ENCODE data around the gene APLP1. TPM values are rescaled to one million over a fixed set of nuclear protein-coding genes. Genes with fewer than 3 reads are reported as not detected.
A peak's percentile ranks its signal among the peaks of the same experiment; 100 is the strongest.
"Not testable (repeated sequence)": the region's sequence is repeated elsewhere in the genome, so short reads cannot be mapped to it uniquely, and the experiment has no call there.

The APLP1 gene
- total RNA-seq, 1 donor from 2014 or later = 179 TPM

DNA sequence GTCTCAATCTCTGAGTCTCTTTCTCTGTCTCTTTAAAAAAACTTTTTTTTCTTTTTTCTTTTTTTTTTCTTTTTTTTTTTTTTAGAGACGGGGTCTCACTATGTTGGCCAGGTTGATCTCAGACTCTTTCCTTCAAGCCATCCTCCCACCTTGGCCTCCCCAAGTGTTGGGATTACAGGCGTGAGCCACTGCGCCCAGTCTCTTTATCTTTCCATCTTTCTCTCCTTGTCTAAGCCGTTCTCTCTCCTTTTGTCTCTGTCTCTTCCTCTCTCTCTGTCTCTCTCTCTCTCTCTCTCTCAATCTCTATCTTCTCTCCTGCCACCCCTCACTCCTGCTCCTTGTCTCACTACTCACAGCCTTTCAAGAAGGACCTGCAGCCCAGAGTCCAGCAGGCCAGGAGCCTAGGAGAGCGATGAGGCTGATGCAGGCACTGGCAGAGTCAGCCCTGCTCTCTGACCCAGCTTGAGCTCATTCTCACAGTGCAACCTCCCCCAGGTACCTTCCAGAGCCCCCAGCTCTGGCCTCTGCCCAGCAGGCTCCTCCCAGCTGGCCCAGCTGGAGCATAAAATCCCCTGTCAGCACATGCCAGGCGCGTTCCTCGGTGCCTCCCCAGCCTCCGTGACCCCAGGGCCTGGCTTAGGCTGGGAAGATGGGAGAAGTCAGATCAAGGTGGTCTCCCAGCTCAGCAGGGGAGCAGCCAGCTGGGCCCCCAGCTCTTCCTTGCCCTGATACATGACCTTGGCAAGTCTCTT, 16.2 kb upstream of the APLP1 start, which contains the start of gene NPHS1:
Gene NPHS1, minus strand, starts transcription at position 476 of the 752 bp plus-strand sequence. CDS start 667 bp downstream, outside the sequence.
- DNase-seq = no peak

DNA sequence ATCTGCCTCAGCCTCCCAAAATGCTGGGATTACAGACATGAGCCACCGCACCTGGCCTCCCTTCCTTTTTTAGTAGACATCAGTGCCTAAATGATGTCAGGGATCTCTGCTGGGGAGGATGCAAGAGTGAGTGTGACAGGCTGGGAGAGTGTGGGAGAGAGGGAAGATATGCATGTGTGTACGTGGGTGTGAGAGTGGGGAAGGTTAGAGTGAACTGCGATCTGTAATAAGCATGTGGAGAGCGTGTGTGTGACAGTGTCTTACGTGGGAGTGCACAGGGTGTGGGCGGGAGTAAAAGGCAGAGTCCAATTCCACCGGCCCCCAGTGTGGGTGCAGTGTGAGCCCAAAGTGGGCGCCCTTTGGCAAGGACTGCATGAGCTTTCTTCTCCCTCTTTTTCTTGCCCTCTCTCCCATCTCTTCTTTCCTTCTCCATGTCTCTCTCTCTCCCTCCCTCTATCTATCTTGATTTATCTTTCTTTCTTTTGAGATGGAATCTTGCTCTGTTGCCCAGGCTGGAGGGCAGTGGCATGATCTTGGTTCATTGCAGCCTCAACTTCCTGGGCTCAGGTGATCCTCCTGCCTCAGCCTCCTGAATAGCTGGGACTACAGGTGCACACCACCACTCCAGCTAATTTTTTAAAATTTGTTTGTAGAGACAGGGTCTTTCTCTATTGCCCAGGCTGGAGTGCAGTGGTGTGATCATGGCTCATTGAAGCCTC, 15.2 kb upstream of the APLP1 start:
- DNase-seq = no peak

DNA sequence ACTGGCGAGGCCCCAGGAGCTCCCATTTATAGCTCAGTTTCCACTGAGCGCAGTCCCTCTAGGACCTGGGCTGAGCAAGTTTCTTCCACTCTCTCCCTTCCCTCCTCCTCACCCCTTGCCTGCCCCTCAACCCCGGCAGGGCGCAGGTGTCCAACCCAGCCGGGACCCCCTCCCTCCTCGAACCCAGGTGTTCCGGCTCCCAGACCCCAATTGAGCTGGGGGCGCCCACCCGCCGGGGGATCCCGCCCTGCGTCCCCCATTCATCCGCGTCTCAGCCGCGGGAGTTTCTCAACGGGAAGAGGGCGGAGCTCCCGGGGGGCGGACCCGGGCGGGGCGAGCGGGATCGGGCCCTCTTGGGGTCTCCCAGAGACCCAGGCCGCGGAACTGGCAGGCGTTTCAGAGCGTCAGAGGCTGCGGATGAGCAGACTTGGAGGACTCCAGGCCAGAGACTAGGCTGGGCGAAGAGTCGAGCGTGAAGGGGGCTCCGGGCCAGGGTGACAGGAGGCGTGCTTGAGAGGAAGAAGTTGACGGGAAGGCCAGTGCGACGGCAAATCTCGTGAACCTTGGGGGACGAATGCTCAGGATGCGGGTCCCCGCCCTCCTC, 11.7 kb upstream of the APLP1 start, which contains the start of gene KIRREL2:
Gene KIRREL2, plus strand, starts transcription at position 366 of the 604 bp plus-strand sequence. Its CDS starts 209 bp downstream, at position 575.
- DNase-seq = no peak

DNA sequence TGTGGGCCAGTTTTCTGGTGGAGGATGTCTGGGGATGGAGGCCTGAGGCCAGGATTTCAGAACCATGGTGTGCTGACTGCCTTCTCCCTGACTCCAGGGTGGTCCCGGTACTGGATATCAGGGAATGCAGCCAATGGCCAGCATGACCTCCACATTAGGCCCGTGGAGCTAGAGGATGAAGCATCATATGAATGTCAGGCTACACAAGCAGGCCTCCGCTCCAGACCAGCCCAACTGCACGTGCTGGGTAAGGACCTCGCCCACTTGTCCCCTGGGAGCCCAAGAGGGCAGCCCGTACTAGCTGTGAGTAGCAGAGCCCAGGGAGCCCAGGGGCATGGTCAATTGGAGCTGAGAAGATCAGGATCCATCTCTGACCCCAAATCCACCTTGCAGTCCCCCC, 10.1 kb upstream of the APLP1 start:
- DNase-seq = no peak

DNA sequence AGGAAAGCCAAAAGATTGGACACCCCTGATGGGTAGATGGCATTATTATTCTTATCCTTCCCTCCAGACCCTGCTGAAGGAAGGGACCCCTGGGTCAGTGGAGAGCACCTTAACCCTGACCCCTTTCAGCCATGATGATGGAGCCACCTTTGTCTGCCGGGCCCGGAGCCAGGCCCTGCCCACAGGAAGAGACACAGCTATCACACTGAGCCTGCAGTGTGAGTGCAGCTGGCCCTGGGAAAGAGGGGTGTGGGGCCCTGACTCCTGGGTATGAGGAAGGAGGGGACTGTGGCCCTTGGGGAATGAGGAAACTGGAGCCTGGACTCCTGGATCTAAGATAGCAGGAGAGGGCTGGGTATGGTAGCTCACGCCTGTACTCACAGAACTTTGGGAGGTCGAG, 9.0 kb upstream of the APLP1 start:
- no peak for DNase-seq

DNA sequence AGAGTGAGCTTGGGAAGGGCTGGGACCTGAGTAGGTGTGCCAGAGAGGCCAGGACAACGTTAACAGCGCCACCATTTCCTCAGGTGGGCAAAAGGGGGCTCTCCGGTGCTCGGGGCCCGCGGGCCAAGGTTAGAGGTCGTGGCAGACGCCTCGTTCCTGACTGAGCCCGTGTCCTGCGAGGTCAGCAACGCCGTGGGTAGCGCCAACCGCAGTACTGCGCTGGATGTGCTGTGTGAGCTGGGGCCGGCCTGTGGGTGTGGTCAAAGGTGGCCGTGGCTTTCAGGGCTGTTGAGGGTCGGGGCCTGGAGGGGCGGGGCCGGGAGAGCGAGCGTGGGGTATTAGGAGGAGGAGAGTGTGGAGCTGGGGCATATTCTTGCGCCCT, 7.9 kb upstream of the APLP1 start:
- DNase-seq = no peak

DNA sequence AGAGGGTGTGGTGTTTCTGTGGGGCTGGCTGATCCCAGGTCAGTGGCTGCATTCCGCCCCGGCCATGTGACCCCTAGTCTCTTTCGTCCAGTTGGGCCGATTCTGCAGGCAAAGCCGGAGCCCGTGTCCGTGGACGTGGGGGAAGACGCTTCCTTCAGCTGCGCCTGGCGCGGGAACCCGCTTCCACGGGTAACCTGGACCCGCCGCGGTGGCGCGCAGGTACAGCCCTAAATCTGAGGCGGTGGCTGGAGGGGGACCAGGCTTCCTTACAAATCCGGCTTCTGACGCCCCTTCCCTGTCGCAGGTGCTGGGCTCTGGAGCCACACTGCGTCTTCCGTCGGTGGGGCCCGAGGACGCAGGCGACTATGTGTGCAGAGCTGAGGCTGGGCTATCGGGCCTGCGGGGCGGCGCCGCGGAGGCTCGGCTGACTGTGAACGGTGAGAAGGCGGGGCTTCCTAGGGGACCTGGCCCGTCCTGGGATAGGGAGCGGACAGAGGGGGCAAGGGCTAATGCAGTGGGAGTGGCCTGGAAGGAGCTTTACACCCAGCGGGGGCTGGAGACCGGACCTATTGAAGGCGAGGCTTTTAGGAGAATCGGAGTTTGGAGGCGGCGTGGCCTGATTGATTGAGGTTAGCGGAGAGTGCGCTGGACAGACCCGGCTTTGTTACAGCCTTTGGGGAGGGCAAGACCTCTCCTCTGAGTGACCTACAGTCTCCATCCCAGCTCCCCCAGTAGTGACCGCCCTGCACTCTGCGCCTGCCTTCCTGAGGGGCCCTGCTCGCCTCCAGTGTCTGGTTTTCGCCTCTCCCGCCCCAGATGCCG, 7.3 kb upstream of the APLP1 start:
- no peak for DNase-seq

DNA sequence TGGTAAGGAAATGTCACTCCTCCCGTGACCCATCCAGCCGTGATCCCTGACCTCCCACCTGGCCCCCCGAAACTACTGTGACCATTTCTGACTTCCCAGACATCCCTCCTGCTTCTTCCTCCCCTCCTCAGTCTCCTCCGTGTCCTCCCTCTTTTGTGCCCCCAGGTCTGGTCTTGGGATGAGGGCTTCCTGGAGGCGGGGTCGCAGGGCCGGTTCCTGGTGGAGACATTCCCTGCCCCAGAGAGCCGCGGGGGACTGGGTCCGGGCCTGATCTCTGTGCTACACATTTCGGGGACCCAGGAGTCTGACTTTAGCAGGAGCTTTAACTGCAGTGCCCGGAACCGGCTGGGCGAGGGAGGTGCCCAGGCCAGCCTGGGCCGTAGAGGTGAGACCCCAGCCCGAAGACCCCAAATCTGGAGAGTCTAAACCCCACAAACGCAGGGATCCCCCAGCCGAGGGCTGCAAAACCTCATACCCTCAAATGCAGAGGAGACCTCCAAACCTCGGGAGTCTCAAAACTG, 6.7 kb upstream of the APLP1 start:
- DNase-seq = no peak

DNA sequence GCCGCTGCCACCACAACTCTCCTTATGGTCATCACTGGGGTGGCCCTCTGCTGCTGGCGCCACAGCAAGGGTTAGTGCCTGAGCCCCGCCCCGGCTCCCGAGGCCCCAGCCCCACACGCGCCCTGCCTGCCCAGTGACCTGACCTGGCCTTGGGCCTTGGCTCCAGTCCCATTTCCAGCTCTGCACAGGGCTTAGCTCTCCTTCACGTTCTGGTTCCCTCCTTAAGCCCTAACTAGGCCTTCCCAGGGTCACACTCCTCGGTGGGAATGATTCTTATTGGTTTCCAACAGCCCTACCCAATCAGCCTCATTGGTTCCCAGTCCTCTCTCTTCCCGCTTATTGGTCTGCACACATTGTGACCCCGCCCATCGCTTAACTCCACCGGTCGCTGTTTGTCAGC, 5.8 kb upstream of the APLP1 start:
- DNase-seq = no peak

DNA sequence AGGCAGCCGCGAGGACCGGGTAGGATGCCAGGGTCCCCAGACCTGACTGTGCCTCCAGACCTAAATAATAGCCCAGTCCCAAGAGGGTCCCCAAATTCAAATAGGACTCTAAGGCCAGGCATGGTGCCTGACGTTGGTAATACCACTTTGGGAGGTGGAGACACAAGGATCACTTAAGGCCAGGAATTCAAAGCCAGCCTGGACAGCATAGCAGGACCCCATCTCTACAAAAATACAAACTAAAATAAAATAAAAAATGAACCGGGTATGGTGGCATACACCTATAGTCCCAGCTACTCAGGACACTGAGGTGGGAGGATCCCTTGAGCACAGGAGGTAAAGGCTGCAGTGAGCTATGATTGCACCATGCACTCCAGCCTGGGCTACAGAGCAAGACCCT, 5.4 kb upstream of the APLP1 start:
- DNase-seq = no peak

DNA sequence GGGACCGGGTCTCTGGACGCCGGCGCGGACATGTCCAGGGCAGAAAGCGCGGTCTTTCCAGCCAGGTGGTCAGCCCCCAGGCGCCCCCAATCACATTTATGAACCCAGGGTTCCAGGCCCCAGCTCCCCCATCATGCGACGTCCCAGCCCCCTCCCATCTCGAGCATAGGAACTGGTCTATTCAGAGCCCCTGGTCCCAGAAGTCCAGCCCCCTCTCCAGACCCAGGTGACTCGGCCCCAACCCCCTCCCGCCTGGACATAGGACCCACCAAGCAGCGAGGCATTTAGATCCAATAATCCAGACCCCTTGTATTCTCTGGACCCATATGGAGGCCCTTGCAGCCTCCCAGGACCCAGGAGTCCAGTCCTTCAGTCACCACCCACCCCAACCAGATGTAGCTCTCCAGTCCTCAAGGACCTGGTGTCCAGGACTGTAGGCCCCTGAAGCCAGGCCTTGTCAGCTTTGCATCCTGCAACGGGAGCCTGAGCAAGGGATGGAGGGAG, 501 bp downstream of the APLP1 start:
- no peak for DNase-seq

DNA sequence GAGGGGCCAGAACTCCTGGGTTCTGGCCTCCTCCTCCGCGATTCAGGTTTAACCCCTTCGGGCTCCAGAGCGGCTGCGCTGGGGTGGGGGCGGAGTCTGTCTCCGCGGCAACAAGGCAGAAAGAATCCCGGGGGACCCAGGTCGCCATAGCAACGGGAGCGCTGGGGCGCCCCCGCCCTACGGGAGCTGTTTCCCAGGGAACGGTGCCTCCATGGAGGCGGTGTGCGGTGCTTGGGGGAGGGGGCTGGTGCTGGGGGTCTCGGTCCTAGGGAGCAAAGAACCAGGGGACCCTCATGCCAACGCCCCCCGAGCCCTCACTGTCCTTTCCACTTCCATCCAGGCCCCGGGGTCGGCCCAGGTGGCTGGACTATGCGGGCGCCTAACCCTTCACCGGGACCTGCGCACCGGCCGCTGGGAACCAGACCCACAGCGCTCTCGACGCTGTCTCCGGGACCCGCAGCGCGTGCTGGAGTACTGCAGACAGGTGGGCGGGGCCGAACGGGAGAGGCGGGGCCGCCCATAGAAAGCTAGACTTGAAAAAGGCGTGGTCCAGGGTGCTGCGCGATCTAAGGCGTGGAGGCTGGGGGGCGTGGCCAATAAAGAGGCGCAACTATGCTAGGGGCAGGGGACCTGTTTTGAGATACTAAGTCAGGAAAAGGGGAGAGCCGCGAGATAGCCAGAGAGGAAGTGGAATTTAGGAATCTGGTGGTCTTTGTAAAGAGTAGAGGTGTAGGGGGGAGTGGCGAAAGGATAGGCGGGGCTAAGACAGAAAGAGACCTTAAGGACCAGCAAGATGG, 1.2 kb downstream of the APLP1 start:
- peak; percentile 81 for DNase-seq

DNA sequence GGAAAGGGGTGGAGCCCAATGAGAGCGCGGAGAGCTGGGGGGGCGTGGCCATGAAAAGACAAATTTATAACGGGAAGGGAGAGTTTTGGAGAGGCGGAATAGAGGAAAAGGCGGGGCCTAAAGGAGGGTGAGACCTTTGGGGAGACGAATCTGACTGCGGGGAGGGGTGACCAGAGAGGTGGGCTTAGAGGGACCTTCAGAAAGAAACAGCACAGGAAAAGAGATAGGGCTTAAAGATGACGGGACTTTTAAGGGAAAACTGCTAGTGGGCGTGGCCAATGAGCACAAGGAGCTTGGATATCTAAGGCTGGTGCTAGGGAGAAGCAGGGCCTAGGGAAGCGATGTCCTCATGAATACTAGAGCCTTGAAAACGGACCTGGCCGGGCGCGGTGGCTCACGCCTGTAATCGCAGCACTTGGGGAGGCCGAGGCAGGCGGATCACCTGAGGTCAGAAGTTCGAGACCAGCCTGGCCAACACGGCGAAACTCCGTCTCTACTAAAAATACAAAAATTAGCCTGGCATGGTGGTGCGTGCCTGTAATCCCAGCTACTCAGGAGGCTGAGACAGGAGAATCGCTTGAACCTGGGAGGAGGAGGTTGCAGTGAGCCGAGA, 1.9 kb downstream of the APLP1 start:
- DNase-seq = not testable (repeated sequence)

DNA sequence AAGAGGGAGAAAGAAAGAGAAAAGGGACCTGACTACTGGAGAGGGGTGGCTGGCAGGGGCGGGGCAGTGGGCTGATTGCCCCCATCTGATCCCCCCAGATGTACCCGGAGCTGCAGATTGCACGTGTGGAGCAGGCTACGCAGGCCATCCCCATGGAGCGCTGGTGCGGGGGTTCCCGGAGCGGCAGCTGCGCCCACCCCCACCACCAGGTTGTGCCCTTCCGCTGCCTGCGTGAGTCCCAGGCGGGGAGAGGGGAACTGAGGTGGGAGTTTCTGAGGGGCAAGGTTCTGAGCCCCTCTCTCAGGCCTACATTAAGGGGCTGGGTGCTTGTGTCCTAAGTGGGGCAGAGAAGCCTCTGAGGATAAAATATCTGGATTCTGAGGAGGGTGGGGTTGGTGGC, 2.4 kb downstream of the APLP1 start:
- DNase-seq = no peak

DNA sequence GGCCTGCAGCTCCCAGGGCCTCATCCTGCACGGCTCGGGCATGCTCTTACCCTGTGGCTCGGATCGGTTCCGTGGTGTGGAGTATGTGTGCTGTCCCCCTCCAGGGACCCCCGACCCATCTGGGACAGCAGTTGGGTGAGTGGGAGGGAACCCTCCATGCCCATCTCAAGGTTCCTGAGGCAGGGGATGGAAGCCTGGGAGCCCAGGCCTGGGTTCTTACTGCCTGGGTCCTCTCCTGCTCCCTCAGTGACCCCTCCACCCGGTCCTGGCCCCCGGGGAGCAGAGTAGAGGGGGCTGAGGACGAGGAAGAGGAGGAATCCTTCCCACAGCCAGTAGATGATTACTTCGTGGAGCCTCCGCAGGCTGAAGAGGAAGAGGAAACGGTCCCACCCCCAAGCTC, 3.2 kb downstream of the APLP1 start:
- no peak for DNase-seq

DNA sequence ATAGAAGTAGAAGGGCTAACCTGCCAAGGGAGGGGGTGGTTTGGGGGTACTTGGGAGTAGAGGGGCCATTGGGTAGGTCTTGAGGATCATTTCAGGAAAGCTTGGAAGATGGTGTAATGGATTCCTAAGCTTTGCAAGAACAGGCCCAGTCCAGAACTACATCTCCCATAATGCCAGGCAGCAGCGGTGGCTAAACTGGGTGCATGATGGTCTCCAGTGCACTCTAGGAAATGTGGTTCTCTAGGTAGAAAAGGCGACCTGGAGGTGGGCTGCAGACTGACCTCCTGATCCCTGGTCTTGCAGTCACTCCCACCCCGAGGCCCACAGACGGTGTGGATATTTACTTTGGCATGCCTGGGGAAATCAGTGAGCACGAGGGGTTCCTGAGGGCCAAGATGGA, 3.8 kb downstream of the APLP1 start:
- no peak for DNase-seq

DNA sequence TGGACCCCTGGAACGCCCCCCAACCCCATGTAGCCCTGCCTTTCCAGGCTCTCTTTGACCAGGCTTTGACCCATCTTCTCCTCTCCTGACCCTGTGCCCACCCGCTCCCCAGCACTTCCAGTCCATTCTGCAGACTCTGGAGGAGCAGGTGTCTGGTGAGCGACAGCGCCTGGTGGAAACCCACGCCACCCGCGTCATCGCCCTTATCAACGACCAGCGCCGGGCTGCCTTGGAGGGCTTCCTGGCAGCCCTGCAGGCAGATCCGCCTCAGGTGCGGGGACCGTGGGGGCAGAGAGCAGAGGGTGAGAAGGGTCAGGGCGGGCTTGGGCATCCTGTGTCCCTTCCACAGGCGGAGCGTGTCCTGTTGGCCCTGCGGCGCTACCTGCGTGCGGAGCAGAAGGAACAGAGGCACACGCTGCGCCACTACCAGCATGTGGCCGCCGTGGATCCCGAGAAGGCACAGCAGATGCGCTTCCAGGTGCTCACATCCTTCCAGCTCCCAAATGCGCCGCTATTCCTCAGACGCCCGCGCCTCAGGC, 6.1 kb downstream of the APLP1 start:
- DNase-seq = no peak

DNA sequence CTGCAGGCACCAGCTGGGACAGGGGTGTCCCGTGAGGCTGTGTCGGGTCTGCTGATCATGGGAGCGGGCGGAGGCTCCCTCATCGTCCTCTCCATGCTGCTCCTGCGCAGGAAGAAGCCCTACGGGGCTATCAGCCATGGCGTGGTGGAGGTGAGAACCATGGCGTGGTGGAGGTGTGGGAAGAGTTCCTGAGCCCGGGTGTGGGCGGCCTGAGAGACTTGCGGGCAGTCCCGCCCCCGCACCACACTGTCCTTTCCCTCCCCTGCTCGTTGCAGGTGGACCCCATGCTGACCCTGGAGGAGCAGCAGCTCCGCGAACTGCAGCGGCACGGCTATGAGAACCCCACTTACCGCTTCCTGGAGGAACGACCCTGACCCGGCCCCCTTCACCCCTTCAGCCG, 10.7 kb downstream of the APLP1 start:
- no peak for DNase-seq

DNA sequence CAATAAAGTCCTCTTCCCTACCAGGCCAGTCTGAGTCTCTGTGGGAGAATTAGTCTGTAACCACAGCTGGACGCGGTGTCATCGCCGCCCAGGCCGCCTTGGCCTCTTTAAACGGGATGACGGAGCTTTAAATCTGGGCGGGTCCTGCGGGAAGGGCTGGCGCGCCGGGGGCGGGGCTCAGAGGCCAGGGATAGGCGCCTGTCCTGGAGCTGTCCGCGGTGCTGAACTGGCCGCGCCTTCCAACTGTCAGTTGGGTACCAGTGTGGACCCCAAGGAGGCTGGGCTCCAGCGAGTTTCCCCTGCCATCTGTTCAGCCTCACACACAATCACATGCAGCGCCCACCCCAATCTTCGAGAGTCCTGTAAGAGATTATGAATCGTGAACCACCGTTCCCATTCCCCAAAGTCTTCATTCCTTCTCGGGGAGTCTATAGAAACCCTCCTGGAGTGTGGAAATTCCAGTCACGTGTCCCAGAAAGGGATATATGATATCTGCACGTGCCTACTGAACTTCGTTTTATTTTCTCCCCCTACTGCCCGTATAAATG, 11.5 kb downstream of the APLP1 start:
- peak; percentile 70 for DNase-seq

Data from occipital lobe (tissue), 2 donors.